Left cardiac atrium (tissue), 4 donors: ENCODE results near the gene SH3TC1. TPM values are rescaled to one million over a fixed set of nuclear protein-coding genes. Genes with fewer than 3 reads are reported as not detected.

Experiments used
- ATAC-seq, 2 donors: fragments of 200-7000 bp; cut with Tn5 transposase; one replicate each; pipeline ENCODE4 v1.9.1; 2020; ENCODE audit warnings: mild to moderate bottlenecking in 2 of 2, moderate library complexity in 2 of 2
- DNase-seq: peaks from one replicate; pipeline ENCODE4 v3.0.0-alpha.2; 2020
- intact Hi-C, 2 donors: fragments of 100-400 bp; cut with DNase I; formaldehyde crosslinking; loops; one replicate each; pipeline versions ENCODE4 v1.14.1 to v1.15.1; 2022 to 2023
- long read RNA-seq: library from polyadenylated mRNA; unstranded; transcript quantifications from one replicate; pipeline ENCODE4 v2.0.0, GENCODE V29; 2021
- total RNA-seq, 2 donors: library from RNA; stranded (reverse); fragmentation: NEBNext Ultra II Directional; extraction: Animal tissue kit (Norgen Biotek cat#: 25700); gene quantifications; one replicate each; pipeline ENCODE4 v1.2.1, GENCODE V29; 2021
- donor health status: DM: no; HTN: yes; CAD: no.
- donor health status: DM: no; HTN: yes; CAD: no; lungs with severe emphysema.
- donor health status: DM: yes; HTN: yes; CAD: no.
- donor health status: Dilated cardiomyopathy.

The SH3TC1 gene
- total RNA-seq, result 10 to 100 TPM; 11.7 to 30.9 TPM
- long read RNA-seq, full-length matches to known transcripts, result 9 of 22 reads
- long read RNA-seq, partial matches to known transcripts, result 6 of 22 reads
- long read RNA-seq, other reads (novel, unspliced or antisense), result 7 of 22 reads

- DNase-seq (peak; percentile 91), ATAC-seq (peak; percentile 89 to 93)
- intact Hi-C loops, result no loop called here
Observed at GRCh38 chr4:8198906-8199593, at the start of gene SH3TC1. SH3TC1 (plus strand) TSS chr4:8199290; CDS start chr4:8205195, 5,905 bp downstream.

- intact Hi-C loops, result loop anchor here in 1 of 2 donors (5.0 kb wide), 1 partner anchor 47 kb away; no protein-coding TSS in a partner anchor
- DNase-seq (no peak), ATAC-seq (no peak)
Observed at GRCh38 chr4:8149664-8150063, 49.4 kb upstream of the SH3TC1 start.

GRCh38 chr4:8150152-8151090, 48.7 kb upstream of the SH3TC1 start:
- DNase-seq, result no peak
- ATAC-seq, result no peak
- intact Hi-C loops, result loop anchor here in 1 of 2 donors (5.0 kb wide), 1 partner anchor 48 kb away; no protein-coding TSS in a partner anchor

- ATAC-seq, result no peak
- intact Hi-C loops, result loop anchor here in 1 of 2 donors (5.0 kb wide), 1 partner anchor 49 kb away; no protein-coding TSS in a partner anchor
- DNase-seq, result no peak
Observed at GRCh38 chr4:8151165-8151650, 47.9 kb upstream of the SH3TC1 start.

GRCh38 chr4:8152090-8152864, 46.8 kb upstream of the SH3TC1 start:
- DNase-seq, result no peak
- ATAC-seq, result no peak
- intact Hi-C loops, result loop anchor here in 1 of 2 donors (5.0 kb wide), 1 partner anchor 50 kb away; no protein-coding TSS in a partner anchor

GRCh38 chr4:8152865-8153257, 46.2 kb upstream of the SH3TC1 start:
- DNase-seq, result no peak
- intact Hi-C loops, result loop anchor here in 1 of 2 donors (5.0 kb wide), 1 partner anchor 51 kb away; no protein-coding TSS in a partner anchor
- ATAC-seq, result no peak

- intact Hi-C loops, result loop anchor here in 1 of 2 donors (5.0 kb wide), 1 partner anchor 51 kb away; no protein-coding TSS in a partner anchor
- ATAC-seq (no peak), DNase-seq (no peak)
Observed at GRCh38 chr4:8153441-8153840, 45.6 kb upstream of the SH3TC1 start.

- DNase-seq, result no peak
- ATAC-seq, result no peak
- intact Hi-C loops, result no loop called here
Observed at GRCh38 chr4:8155048-8155447, 44.0 kb upstream of the SH3TC1 start.

- ATAC-seq, result no peak
- intact Hi-C loops, result no loop called here
- no peak for DNase-seq
Observed at GRCh38 chr4:8155660-8156421, 43.2 kb upstream of the SH3TC1 start.

GRCh38 chr4:8156617-8157016, 42.5 kb upstream of the SH3TC1 start:
- peak; percentile 42 for DNase-seq
- intact Hi-C loops, result no loop called here
- no peak for ATAC-seq

GRCh38 chr4:8157496-8157895, 41.6 kb upstream of the SH3TC1 start:
- intact Hi-C loops, result no loop called here
- ATAC-seq (peak; percentile 1 to 17), DNase-seq (peak; percentile 62)

GRCh38 chr4:8157944-8158709, 41.0 kb upstream of the SH3TC1 start:
- peak; percentile 2 to 12 for ATAC-seq
- no peak for DNase-seq
- intact Hi-C loops, result no loop called here

GRCh38 chr4:8158710-8159536, 40.2 kb upstream of the SH3TC1 start, which contains the start of gene ABLIM2:
ABLIM2 (minus strand) TSS chr4:8158813; CDS start chr4:8158689, 124 bp downstream.
- ATAC-seq, result peak; percentile 97 to 98
- intact Hi-C loops, result no loop called here
- DNase-seq, result peak; percentile 98

GRCh38 chr4:8159537-8160232, 39.4 kb upstream of the SH3TC1 start:
- intact Hi-C loops, result loop anchor here in 1 of 2 donors (10.0 kb wide), 1 partner anchor 75 kb away; no protein-coding TSS in a partner anchor
- no peak for DNase-seq
- ATAC-seq, result no peak

- ATAC-seq (no peak), DNase-seq (no peak)
- intact Hi-C loops, result loop anchor here in 1 of 2 donors (10.0 kb wide), 1 partner anchor 75 kb away; no protein-coding TSS in a partner anchor
Observed at GRCh38 chr4:8160233-8160560, 38.9 kb upstream of the SH3TC1 start.
